Right lobe of liver (tissue), 6 donors: ENCODE data around the gene HOTAIR. TPM values are rescaled to one million over a fixed set of nuclear protein-coding genes. Genes with fewer than 3 reads are reported as not detected.

Source experiments
- ATAC-seq, 4 donors: fragments of 200-7000 bp; cut with Tn5 transposase; one replicate each; pipeline ENCODE4 v1.9.1; 2020; ENCODE audit warnings: mild to moderate bottlenecking in 4 of 4, moderate library complexity in 4 of 4
- DNase-seq, 3 donors: peaks; one replicate each; pipeline ENCODE4 v3.0.0-alpha.2; 2020
- H3K27ac ChIP-seq, 3 donors: fragments of 200-600 bp; one replicate each; pipeline ENCODE4 v1.8.0; 2022
- H3K27me3 ChIP-seq, 2 donors: fragments of 200-600 bp; one replicate each; pipeline ENCODE4 v1.8.0; 2022
- H3K36me3 ChIP-seq, 4 donors: fragments of 200-600 bp; sonication (generic) in 1 of 4; one replicate each; pipeline versions ENCODE4 v1.5.1 to v1.8.0; 2017 to 2022; ENCODE audit warnings: control low read depth in 1 of 4
- H3K4me1 ChIP-seq, 4 donors: fragments of 200-600 bp; sonication (generic) in 1 of 4; one replicate each; pipeline versions ENCODE4 v1.5.1 to v1.8.0; 2017 to 2022; ENCODE audit warnings: control low read depth in 1 of 4
- H3K4me3 ChIP-seq, 3 donors: fragments of 200-600 bp; one replicate each; pipeline ENCODE4 v1.8.0; 2022
- H3K9me3 ChIP-seq, 4 donors: fragments of 200-600 bp; sonication (generic) in 1 of 4; one replicate each; pipeline versions ENCODE4 v1.5.1 to v1.8.0; 2017 to 2022; ENCODE audit warnings: control low read depth in 1 of 4
- CTCF ChIP-seq, 4 donors: fragments of 200-600 bp in 3 of 4; fragments of 450-650 bp in 1 of 4; IDR thresholded peaks; one replicate each; pipeline versions ENCODE4 v1.5.1 to v1.8.0; 2016 to 2022; ENCODE audit warnings: antibody characterized with exemption in 4 of 4, mild to moderate bottlenecking in 2 of 4
- POLR2A ChIP-seq: fragments of 450-650 bp; IDR thresholded peaks from one replicate; pipeline ENCODE4 v1.6.1; 2017; ENCODE audit warnings: antibody characterized with exemption, mild to moderate bottlenecking
- WGBS: methylation state at CpG from one replicate; pipeline ENCODE4 v1.1.6; 2018; ENCODE audit warnings: low coverage, low lambda C conversion rate; ENCODE audit not compliant: insufficient coverage; ENCODE audit errors: missing lambda C conversion rate; 5-methylcytosine and 5-hydroxymethylcytosine counted together
- intact Hi-C, 2 donors: fragments of 100-400 bp; cut with DNase I; formaldehyde crosslinking; loops; one replicate each; pipeline versions ENCODE4 v1.11.2 to v1.14.1; 2022
- total RNA-seq, 6 experiments: library from RNA; depleted of rRNA in 2 of 6; stranded (reverse); fragments of >200 nt in 2 of 6; fragmentation: NEBNext Ultra II Directional in 3 of 6; extraction: Animal tissue kit (Norgen Biotek cat#: 25700) in 3 of 6; gene quantifications; one replicate each; pipeline versions ENCODE4 v1.1.0 to v1.2.4, GENCODE V29; 2016 to 2023
- donor health status: DM: no; HTN: yes; CAD: no.
- donor health status: DM: no; HTN: no; CAD: no.
- donor health status: DM: no; HTN: no; CAD: no.
- donor health status: DM: no; HTN: yes; CAD: no.
- donor health status: DM: no; HTN: yes; CAD: no.

HOTAIR gene
- total RNA-seq, 6 experiments from 2014 or later = not detected

- no peak for TF ChIP-seq POLR2A
- TF ChIP-seq CTCF (IDR thresholded peaks at IDR 0.05) = no peak
- Histone ChIP-seq H3K27me3 (peaks cover 19 to 77% of the 10 kb centered on the region in 2 donors), H3K9me3 (no peaks in the 10 kb centered on the region), H3K4me1 (peaks cover 0 to 4% (median 0%) of the 10 kb centered on the region in 4 donors), H3K36me3 (no peaks in the 10 kb centered on the region), H3K4me3 (no peak overlapping the region), H3K27ac (no peak overlapping the region)
- WGBS = 4% methylated on average over 17 of the region's 17 CpGs
- ATAC-seq (no peak), DNase-seq (peak in 1 of 3 donors; percentile 14)
- intact Hi-C loops = no loop called here
Measured at GRCh38 chr12:53983568-53983949, 8.8 kb upstream of the HOTAIR start.

- ATAC-seq (no peak), DNase-seq (peak in 1 of 3 donors; percentile 22)
- intact Hi-C loops = no loop called here
- WGBS = 8% methylated on average over 23 of the region's 26 CpGs
- Histone ChIP-seq H3K27me3 (peaks cover 19 to 72% of the 10 kb centered on the region in 2 donors), H3K4me3 (no peak overlapping the region), H3K9me3 (no peaks in the 10 kb centered on the region), H3K36me3 (no peaks in the 10 kb centered on the region), H3K4me1 (peaks cover 0 to 4% (median 0%) of the 10 kb centered on the region in 4 donors), H3K27ac (no peak overlapping the region)
- TF ChIP-seq CTCF (IDR thresholded peaks at IDR 0.05) (no peak), POLR2A (no peak)
Measured at GRCh38 chr12:53982648-53983567, 8.2 kb upstream of the HOTAIR start.

DNA sequence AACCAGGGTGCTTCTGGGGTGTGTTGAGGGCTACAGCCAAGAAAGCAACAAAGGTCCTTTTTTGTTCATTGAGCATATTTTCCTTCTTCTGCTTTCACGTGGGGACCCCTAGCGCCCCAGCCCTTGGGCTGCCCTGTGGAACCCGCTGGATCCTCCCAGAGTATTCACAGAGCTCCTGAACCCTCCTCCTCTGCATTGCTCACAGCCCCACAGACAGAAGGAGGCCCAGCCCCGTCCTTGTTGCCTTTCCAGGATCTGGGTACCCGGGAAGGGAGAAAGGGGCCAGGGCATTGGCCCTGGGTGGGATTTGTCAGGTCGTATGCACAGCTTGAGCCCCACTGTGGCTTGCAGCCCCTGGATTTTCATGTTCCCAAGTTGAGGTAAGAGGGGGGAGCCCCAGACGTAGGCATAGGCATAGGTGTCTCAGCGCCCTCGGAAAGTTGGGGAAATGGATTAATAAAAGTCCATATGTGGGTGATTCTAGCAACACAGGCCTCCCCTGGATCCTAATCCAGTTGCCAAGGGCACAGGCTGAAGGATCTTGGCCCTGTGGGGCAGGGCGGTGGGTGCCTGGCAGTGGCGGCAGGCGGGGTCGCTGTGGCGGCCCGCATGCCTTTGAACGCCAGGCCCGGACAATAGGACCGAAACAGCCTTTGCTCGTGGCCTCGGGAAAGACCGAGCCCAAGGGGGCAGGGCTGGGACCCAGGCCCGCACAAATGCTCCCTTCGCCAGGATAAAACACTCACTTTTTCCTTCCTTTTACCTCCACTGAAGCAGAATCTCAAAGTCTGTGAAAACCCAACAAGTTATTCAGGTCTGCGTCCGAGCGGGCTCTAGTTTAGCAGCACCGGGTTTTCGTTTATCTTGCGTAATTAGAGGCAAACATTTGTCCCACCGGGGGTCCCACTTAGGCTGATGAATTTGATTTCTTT is 7.1 kb upstream of the HOTAIR start:
- Histone ChIP-seq H3K4me3 (no peak overlapping the region), H3K36me3 (no peaks in the 10 kb centered on the region), H3K27ac (no peak overlapping the region), H3K9me3 (no peaks in the 10 kb centered on the region), H3K27me3 (peaks cover 19 to 62% of the 10 kb centered on the region in 2 donors), H3K4me1 (peaks cover 0 to 4% (median 0%) of the 10 kb centered on the region in 4 donors)
- intact Hi-C loops = no loop called here
- 6% methylated on average over 17 of the region's 30 CpGs for WGBS
- TF ChIP-seq POLR2A (no peak), CTCF (IDR thresholded peaks at IDR 0.05) (no peak)
- ATAC-seq (no peak), DNase-seq (peak in 1 of 3 donors; percentile 28)

GRCh38 chr12:53980802-53981496 is 6.2 kb upstream of the HOTAIR start:
- DNase-seq (peak in 1 of 3 donors; percentile 7), ATAC-seq (no peak)
- no peak for TF ChIP-seq POLR2A
- no peak for TF ChIP-seq CTCF (IDR thresholded peaks at IDR 0.05)
- H3K9me3 ChIP-seq = no peaks in the 10 kb centered on the region
- no peak overlapping the region for H3K4me3 ChIP-seq
- intact Hi-C loops = no loop called here
- WGBS = 20% methylated on average over 10 of the region's 15 CpGs
- H3K27ac ChIP-seq = no peak overlapping the region
- no peaks in the 10 kb centered on the region for H3K36me3 ChIP-seq
- peaks cover 0 to 2% (median 0%) of the 10 kb centered on the region in 4 donors for H3K4me1 ChIP-seq
- H3K27me3 ChIP-seq = peaks cover 16 to 59% of the 10 kb centered on the region in 2 donors
